OCI-LY3 (cell line): ENCODE data around the gene ELMO1.

ENCODE experiments used
- H2AFZ ChIP-seq: fragments of 200-600, 300-600 bp; shearing (Covaris generic); 2 replicates; pipeline ENCODE4 v1.6.0; 2014; ENCODE audit warnings: antibody characterized with exemption, low read depth, low read length
- H3K27ac ChIP-seq: fragments of 200-600, 300-600 bp; sonication (generic); 2 replicates; pipeline ENCODE4 v1.5.1; 2014; ENCODE audit warnings: mild to moderate bottlenecking, low read length, moderate library complexity, mixed read lengths
- H3K27me3 ChIP-seq: fragments of 200-600, 300-600 bp; sonication (generic); 2 replicates; pipeline ENCODE4 v1.6.1; 2014; ENCODE audit warnings: low read depth, low read length, mixed read lengths
- H3K36me3 ChIP-seq: fragments of 200-600, 300-600 bp; sonication (generic); replicated peaks from 2 replicates; pipeline ENCODE3; 2014; ENCODE audit warnings: low read depth, low read length, mixed read lengths
- H3K4me1 ChIP-seq: fragments of 300-600, 200-600 bp; sonication (generic); 2 replicates; pipeline ENCODE4 v1.6.1; 2014; ENCODE audit warnings: low read length, mixed read lengths
- H3K4me2 ChIP-seq: fragments of 200-600, 300-600 bp; sonication (generic); 2 replicates; pipeline ENCODE4 v1.6.1; 2014; ENCODE audit warnings: low read length, mixed read lengths
- H3K4me3 ChIP-seq: fragments of 300-600, 200-600 bp; sonication (generic); 2 replicates; pipeline ENCODE4 v1.5.1; 2014; ENCODE audit warnings: antibody characterized with exemption, mild to moderate bottlenecking, low read length, moderate library complexity
- H3K79me2 ChIP-seq: fragments of 300-600, 200-600 bp; shearing (Covaris generic); 2 replicates; pipeline ENCODE4 v1.6.1; 2014; ENCODE audit warnings: mild to moderate bottlenecking, low read length, mixed read lengths
- H3K9ac ChIP-seq: fragments of 300-600, 200-600 bp; shearing (Covaris generic); 2 replicates; pipeline ENCODE4 v1.6.0; 2014; ENCODE audit warnings: mild to moderate bottlenecking, low read length, moderate library complexity
- H3K9me3 ChIP-seq: fragments of 200-600, 300-600 bp; shearing (Covaris generic); 2 replicates; pipeline ENCODE4 v1.6.1; 2014; ENCODE audit warnings: low read length, mixed read lengths; ENCODE audit not compliant: insufficient read depth
- H4K20me1 ChIP-seq: fragments of 200-600, 300-600 bp; sonication (generic); 2 replicates; pipeline ENCODE4 v1.6.1; 2016; ENCODE audit warnings: low read length, mixed read lengths; ENCODE audit not compliant: insufficient read depth
- EZH2phosphoT487 ChIP-seq: fragments of 200-600 bp; shearing (Covaris generic); IDR thresholded peaks from 2 replicates; pipeline ENCODE4 v1.6.1; 2018; ENCODE audit warnings: antibody characterized with exemption, mixed run types, low read depth
- TF ChIP-seq, protein P1 (sequence below): fragments of 200-600, 300-600 bp; sonication (generic); IDR thresholded peaks from 2 replicates; pipeline ENCODE4 v1.5.1; 2014; ENCODE audit warnings: antibody characterized with exemption, low read length, low read depth

Gene ELMO1

DNA sequence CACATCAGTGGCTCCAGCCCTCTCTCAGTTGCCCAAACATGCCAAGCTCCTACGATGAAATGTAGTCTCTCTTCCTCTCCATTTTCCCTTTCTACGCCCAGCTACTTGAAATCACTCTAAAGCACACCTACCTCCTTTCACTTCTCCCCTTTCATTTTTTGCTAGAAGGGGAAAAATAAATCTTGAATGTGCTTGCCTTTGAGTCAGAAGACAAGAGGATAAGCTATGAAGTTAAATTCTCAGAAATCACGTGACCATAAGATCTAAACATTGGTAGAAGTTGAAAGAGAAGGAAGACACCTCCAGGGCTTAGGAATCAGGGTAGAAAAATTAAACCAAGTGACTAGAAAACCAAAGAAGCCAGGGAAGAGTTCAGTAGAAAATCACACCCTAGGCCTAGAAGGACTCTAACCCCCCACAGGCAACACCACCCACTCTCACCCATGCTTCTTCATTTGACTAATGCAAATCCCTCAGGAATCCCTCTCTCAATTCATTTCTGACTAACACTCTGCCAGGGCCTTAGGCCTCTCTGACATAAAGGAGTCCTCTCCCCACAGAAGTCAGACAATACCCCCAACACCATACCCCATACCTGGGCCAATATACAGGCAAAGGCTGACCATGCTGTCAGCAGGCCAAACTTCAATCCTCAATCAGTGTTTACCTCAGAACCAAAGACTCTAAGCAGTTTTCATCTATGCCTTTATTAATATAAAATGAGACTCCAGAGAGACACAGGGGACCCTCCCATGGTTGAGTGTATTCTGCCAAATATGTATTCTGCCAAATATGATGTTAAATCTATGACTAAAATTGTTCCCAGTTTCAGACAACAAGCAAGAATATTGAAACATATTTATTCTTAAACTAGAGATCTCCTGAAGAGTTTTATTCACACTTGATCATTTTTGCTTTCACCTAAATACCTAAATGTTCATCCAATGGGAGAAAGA lies 84.8 kb downstream of the ELMO1 start:
- peak overlapping the region; percentile 29; the same call in 1 of the 2 replicates for H3K4me2 ChIP-seq
- no peak overlapping the region for H3K9ac ChIP-seq
- H3K79me2 ChIP-seq, result no peaks in the 10 kb centered on the region
- no peak overlapping the region for H3K27ac ChIP-seq
- H3K36me3 ChIP-seq, result no peaks in the 10 kb centered on the region
- H4K20me1 ChIP-seq, result no peaks in the 10 kb centered on the region; the same call in 1 of the 2 replicates
- H3K4me1 ChIP-seq, result peaks cover 10% of the 10 kb centered on the region
- H3K27me3 ChIP-seq, result no peaks in the 10 kb centered on the region
- TF ChIP-seq, protein P1, sequence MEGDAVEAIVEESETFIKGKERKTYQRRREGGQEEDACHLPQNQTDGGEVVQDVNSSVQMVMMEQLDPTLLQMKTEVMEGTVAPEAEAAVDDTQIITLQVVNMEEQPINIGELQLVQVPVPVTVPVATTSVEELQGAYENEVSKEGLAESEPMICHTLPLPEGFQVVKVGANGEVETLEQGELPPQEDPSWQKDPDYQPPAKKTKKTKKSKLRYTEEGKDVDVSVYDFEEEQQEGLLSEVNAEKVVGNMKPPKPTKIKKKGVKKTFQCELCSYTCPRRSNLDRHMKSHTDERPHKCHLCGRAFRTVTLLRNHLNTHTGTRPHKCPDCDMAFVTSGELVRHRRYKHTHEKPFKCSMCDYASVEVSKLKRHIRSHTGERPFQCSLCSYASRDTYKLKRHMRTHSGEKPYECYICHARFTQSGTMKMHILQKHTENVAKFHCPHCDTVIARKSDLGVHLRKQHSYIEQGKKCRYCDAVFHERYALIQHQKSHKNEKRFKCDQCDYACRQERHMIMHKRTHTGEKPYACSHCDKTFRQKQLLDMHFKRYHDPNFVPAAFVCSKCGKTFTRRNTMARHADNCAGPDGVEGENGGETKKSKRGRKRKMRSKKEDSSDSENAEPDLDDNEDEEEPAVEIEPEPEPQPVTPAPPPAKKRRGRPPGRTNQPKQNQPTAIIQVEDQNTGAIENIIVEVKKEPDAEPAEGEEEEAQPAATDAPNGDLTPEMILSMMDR, result no peak
- no peak for TF ChIP-seq EZH2phosphoT487
- no peaks in the 10 kb centered on the region for H3K9me3 ChIP-seq
- H3K4me3 ChIP-seq, result no peak overlapping the region
- no peak overlapping the region for H2AFZ ChIP-seq

DNA sequence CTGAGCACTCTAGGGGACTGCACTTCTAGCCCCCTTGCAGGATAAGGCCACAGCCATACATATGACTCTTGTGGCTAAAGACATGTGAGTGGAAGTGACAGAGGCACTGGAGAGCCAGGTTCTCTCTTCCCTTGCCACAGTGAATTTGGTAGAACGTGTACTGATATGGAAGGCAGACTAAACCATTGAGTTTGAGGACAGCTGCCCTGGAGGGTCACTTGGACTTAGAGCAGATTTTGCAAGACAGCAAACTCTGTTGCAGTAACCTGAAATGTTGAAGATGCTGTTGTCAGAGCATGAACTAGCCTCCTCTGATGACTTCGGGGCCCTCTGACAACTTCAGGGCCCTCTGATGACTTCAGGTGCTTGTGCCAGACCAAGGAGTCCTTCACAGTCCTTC lies 85.9 kb downstream of the ELMO1 start:
- Histone ChIP-seq H2AFZ (no peak overlapping the region), H3K4me3 (no peak overlapping the region)
- no peak for TF ChIP-seq EZH2phosphoT487
- TF ChIP-seq, protein P1, result no peak

DNA sequence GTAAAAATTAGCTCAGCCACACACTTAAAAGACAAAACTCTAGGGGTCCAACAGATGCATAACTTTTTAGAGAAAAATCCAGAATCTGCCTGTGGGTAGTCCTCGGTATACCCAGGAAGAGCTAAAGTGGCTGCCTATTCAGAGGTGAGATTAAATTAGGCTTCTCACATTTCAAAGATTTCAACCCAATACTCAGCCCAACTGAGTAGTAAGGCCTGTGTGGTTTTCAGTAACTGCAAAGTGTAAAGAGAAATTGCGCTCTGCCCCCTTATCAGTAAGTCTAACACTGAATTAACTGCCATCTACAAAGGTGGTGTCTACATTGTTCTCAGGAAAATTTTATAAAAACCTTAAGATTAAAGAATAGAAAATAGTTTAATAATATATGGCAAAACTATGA lies 88.2 kb downstream of the ELMO1 start:
- H3K9me3 ChIP-seq, result no peaks in the 10 kb centered on the region
- H3K4me2 ChIP-seq, result no peak overlapping the region
- no peak overlapping the region for H2AFZ ChIP-seq
- no peak for TF ChIP-seq EZH2phosphoT487
- TF ChIP-seq, protein P1, result no peak
- no peaks in the 10 kb centered on the region; the same call in 1 of the 2 replicates for H4K20me1 ChIP-seq
- no peak overlapping the region for H3K4me3 ChIP-seq
- peaks cover 3% of the 10 kb centered on the region; the same call in 1 of the 2 replicates for H3K79me2 ChIP-seq
- H3K4me1 ChIP-seq, result peaks cover 10% of the 10 kb centered on the region
- no peak overlapping the region for H3K27ac ChIP-seq
- H3K9ac ChIP-seq, result no peak overlapping the region
- H3K36me3 ChIP-seq, result no peaks in the 10 kb centered on the region
- no peaks in the 10 kb centered on the region; the same call in 1 of the 2 replicates for H3K27me3 ChIP-seq

More for the DNA sequence above, 85.9 kb downstream of the ELMO1 start:
- no peak overlapping the region for H3K4me2 ChIP-seq
- H3K9ac ChIP-seq, result no peak overlapping the region
- H3K4me1 ChIP-seq, result peaks cover 10% of the 10 kb centered on the region
- H3K36me3 ChIP-seq, result no peaks in the 10 kb centered on the region
- no peaks in the 10 kb centered on the region; the same call in 1 of the 2 replicates for H4K20me1 ChIP-seq
- no peaks in the 10 kb centered on the region for H3K9me3 ChIP-seq
- no peak overlapping the region for H3K27ac ChIP-seq
- no peaks in the 10 kb centered on the region for H3K79me2 ChIP-seq
- H3K27me3 ChIP-seq, result no peaks in the 10 kb centered on the region
